Hepatocyte (in vitro differentiated cells): ENCODE data around the gene SYT7. TPM values are rescaled to one million over a fixed set of nuclear protein-coding genes. Genes with fewer than 3 reads are reported as not detected.

Experiments
- DNase-seq: peaks from one replicate; pipeline ENCODE4 v3.0.0-alpha.2; 2016; ENCODE audit warnings: low spot score
- H2AFZ ChIP-seq: fragments of 200-600 bp; sonication (generic); 2 replicates; pipeline ENCODE4 v1.6.0; 2016; ENCODE audit warnings: antibody characterized with exemption, mild to moderate bottlenecking
- H3K27ac ChIP-seq: fragments of 200-600 bp; sonication (generic); 2 replicates; pipeline ENCODE4 v1.5.1; 2016; ENCODE audit warnings: mild to moderate bottlenecking
- H3K27me3 ChIP-seq: fragments of 200-600 bp; sonication (generic); 2 replicates; pipeline ENCODE4 v1.6.1; 2016
- H3K36me3 ChIP-seq: fragments of 200-600 bp; sonication (generic); replicated peaks from 2 replicates; pipeline ENCODE4 v1.5.1; 2016; ENCODE audit warnings: low read depth; ENCODE audit not compliant: insufficient read depth
- H3K4me1 ChIP-seq: fragments of 200-600 bp; sonication (generic); 2 replicates; pipeline ENCODE4 v1.5.1; 2016; ENCODE audit warnings: mild to moderate bottlenecking, moderate library complexity; ENCODE audit not compliant: insufficient read depth
- H3K4me2 ChIP-seq: fragments of 200-600 bp; sonication (generic); 2 replicates; pipeline ENCODE4 v1.6.0; 2016
- H3K4me3 ChIP-seq: fragments of 200-600 bp; sonication (generic); 2 replicates; pipeline ENCODE4 v1.5.1; 2016; ENCODE audit warnings: mild to moderate bottlenecking
- H3K79me2 ChIP-seq: fragments of 200-600 bp; sonication (generic); 2 replicates; pipeline ENCODE4 v1.6.0; 2017; ENCODE audit warnings: mild to moderate bottlenecking
- H3K9me2 ChIP-seq: fragments of 200-600 bp; sonication (generic); replicated peaks from 2 replicates; pipeline ENCODE4 v1.6.0; 2017; ENCODE audit warnings: mild to moderate bottlenecking; ENCODE audit not compliant: insufficient read depth
- H3K9me3 ChIP-seq: fragments of 200-600 bp; sonication (generic); 2 replicates; pipeline ENCODE4 v1.5.1; 2016; ENCODE audit warnings: low read depth, mild to moderate bottlenecking
- H4K20me1 ChIP-seq: fragments of 200-600 bp; sonication (generic); 2 replicates; pipeline ENCODE4 v1.6.0; 2016; ENCODE audit warnings: mild to moderate bottlenecking; ENCODE audit not compliant: insufficient read depth, poor library complexity, severe bottlenecking
- CTCF ChIP-seq: fragments of 200-600 bp; sonication (generic); IDR thresholded peaks from 2 replicates; pipeline ENCODE4 v1.5.1; 2016; ENCODE audit warnings: antibody characterized with exemption, mild to moderate bottlenecking; ENCODE audit not compliant: poor library complexity
- EZH2 ChIP-seq: fragments of 200-600 bp; sonication (generic); IDR thresholded peaks from 2 replicates; pipeline ENCODE4 v1.6.1; 2016; ENCODE audit warnings: antibody characterized with exemption, mild to moderate bottlenecking, borderline replicate concordance
- EZH2phosphoT487 ChIP-seq: fragments of 200-600 bp; sonication (generic); IDR thresholded peaks from one replicate; pipeline ENCODE4 v1.6.1; 2018; ENCODE audit warnings: antibody characterized with exemption, mild to moderate bottlenecking, low read depth, moderate library complexity; ENCODE audit not compliant: unreplicated experiment, severe bottlenecking
- WGBS: methylation state at CpG from one replicate; pipeline ENCODE4 v1.1.6; 2016; ENCODE audit warnings: low lambda C conversion rate; ENCODE audit errors: missing lambda C conversion rate; 5-methylcytosine and 5-hydroxymethylcytosine counted together
- polyA plus RNA-seq: library from polyadenylated mRNA; unstranded; fragments of >200 nt; fragmentation: Nextera tagmentation; extraction: Ambion mirVana; gene quantifications from 2 replicates; pipeline ENCODE4 v1.2.1, GENCODE V29; 2016
- total RNA-seq: library from RNA; depleted of rRNA; stranded (reverse); fragments of >200 nt; gene quantifications from 2 replicates; pipeline ENCODE4 v1.2.3, GENCODE V29; 2014

SYT7 gene
- total and polyA plus RNA-seq, 2 experiments from 2014 or later, result 11.3 to 15.5 TPM

GRCh38 chr11:61482513-61482912 lies 98.4 kb downstream of the SYT7 start:
- DNase-seq, result no peak
- H3K79me2 ChIP-seq, result no peaks in the 10 kb centered on the region

GRCh38 chr11:61481806-61482205 lies 99.1 kb downstream of the SYT7 start:
- H3K4me2 ChIP-seq, result no peak overlapping the region

More at GRCh38 chr11:61482513-61482912, 98.4 kb downstream of the SYT7 start:
- no peak for TF ChIP-seq EZH2
- peak; percentile 39 for TF ChIP-seq CTCF
- no peaks in the 10 kb centered on the region for H3K36me3 ChIP-seq
- no peaks in the 10 kb centered on the region for H4K20me1 ChIP-seq
- H3K9me3 ChIP-seq, result no peaks in the 10 kb centered on the region
- no peak overlapping the region for H3K27ac ChIP-seq
- H3K4me1 ChIP-seq, result no peaks in the 10 kb centered on the region
- H2AFZ ChIP-seq, result no peak overlapping the region
- WGBS, result 45% methylated on average over 7 of the region's 7 CpGs
- H3K27me3 ChIP-seq, result no peaks in the 10 kb centered on the region
- H3K4me2 ChIP-seq, result no peak overlapping the region
- H3K9me2 ChIP-seq, result no peaks in the 10 kb centered on the region
- no peak overlapping the region for H3K4me3 ChIP-seq

GRCh38 chr11:61480994-61481335 lies 99.9 kb downstream of the SYT7 start:
- DNase-seq, result peak; percentile 70
- no peak overlapping the region for H2AFZ ChIP-seq
- TF ChIP-seq EZH2phosphoT487 (no peak), EZH2 (no peak), CTCF (no peak)
- H3K4me1 ChIP-seq, result no peaks in the 10 kb centered on the region
- H3K9me2 ChIP-seq, result no peaks in the 10 kb centered on the region
- no peaks in the 10 kb centered on the region for H3K36me3 ChIP-seq
- H3K4me2 ChIP-seq, result no peak overlapping the region
- H3K9me3 ChIP-seq, result no peaks in the 10 kb centered on the region
- no peak overlapping the region for H3K27ac ChIP-seq
- H3K27me3 ChIP-seq, result no peaks in the 10 kb centered on the region
- H3K4me3 ChIP-seq, result no peak overlapping the region
- 14% methylated on average over 5 of the region's 7 CpGs for WGBS
- H4K20me1 ChIP-seq, result no peaks in the 10 kb centered on the region
- no peaks in the 10 kb centered on the region for H3K79me2 ChIP-seq

More at GRCh38 chr11:61481806-61482205, 99.1 kb downstream of the SYT7 start:
- no peaks in the 10 kb centered on the region for H3K4me1 ChIP-seq
- TF ChIP-seq CTCF (no peak), EZH2 (no peak), EZH2phosphoT487 (no peak)
- H3K27me3 ChIP-seq, result no peaks in the 10 kb centered on the region
- H2AFZ ChIP-seq, result no peak overlapping the region
- H3K9me2 ChIP-seq, result no peaks in the 10 kb centered on the region
- H3K79me2 ChIP-seq, result no peaks in the 10 kb centered on the region
- no peaks in the 10 kb centered on the region for H3K36me3 ChIP-seq
- H4K20me1 ChIP-seq, result no peaks in the 10 kb centered on the region
- H3K9me3 ChIP-seq, result no peaks in the 10 kb centered on the region
- no peak overlapping the region for H3K27ac ChIP-seq
- DNase-seq, result no peak
- WGBS, result 76% methylated on average over 9 of the region's 10 CpGs
- H3K4me3 ChIP-seq, result no peak overlapping the region
